ENCODE measurements around the gene ADTRP. TPM values are rescaled to one million over a fixed set of nuclear protein-coding genes. Genes with fewer than 3 reads are reported as not detected.
A peak's percentile ranks its signal among the peaks of the same experiment; 100 is the strongest.

The ADTRP gene
- total RNA-seq, 2 donors from 2014 or later = 56.6 to 79.9 TPM

DNA sequence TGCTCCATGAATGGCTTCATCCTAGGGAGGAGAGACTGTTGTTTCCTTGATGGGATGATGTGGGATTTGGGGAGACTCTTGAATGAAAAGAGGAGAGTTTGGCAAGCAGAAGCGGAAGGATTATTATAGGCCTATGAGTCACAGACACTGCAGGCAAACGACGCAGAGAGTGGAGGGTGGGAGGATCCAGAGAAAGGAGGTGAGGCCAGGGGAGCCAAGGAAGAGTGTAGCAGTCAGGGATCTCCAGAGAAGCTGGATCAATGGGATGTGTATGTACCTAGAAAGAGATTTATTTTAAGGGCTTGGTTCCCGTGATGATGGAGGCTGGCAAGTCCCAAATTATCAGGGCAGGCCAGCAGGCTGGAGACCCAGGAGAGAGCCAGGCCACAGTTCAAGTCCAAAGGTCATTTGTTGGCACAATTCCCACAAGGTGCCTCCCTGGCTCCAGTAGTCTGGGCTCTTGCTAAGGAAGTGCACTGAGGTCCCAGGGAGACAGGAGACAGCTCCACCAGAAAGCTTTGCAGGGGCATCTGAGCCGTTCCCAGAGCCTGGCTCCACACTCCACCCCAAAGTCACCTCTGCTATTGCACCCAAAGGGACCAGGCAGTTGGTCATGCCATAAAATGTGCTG lies 76.0 kb downstream of the ADTRP start:
- Histone ChIP-seq H3K9me3 (no peaks in the 10 kb centered on the region), H3K27me3 (no peaks in the 10 kb centered on the region), H3K4me1 (no peaks in the 10 kb centered on the region), H3K9ac (ENCODE audit: low read depth in 2 of 2, low read length in 2 of 2) (no peak overlapping the region), H3K36me3 (no peaks in the 10 kb centered on the region), H3K27ac (peak overlapping the region; percentile 32), H3K4me3 (no peak overlapping the region)
- TF ChIP-seq, protein P1, sequence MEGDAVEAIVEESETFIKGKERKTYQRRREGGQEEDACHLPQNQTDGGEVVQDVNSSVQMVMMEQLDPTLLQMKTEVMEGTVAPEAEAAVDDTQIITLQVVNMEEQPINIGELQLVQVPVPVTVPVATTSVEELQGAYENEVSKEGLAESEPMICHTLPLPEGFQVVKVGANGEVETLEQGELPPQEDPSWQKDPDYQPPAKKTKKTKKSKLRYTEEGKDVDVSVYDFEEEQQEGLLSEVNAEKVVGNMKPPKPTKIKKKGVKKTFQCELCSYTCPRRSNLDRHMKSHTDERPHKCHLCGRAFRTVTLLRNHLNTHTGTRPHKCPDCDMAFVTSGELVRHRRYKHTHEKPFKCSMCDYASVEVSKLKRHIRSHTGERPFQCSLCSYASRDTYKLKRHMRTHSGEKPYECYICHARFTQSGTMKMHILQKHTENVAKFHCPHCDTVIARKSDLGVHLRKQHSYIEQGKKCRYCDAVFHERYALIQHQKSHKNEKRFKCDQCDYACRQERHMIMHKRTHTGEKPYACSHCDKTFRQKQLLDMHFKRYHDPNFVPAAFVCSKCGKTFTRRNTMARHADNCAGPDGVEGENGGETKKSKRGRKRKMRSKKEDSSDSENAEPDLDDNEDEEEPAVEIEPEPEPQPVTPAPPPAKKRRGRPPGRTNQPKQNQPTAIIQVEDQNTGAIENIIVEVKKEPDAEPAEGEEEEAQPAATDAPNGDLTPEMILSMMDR (IDR thresholded peaks at IDR 0.05) = no peak
- peak; percentile 78 for DNase-seq
- intact Hi-C loops (cut with DNase I) = loop anchor here (10.0 kb wide), 1 partner anchor 212 kb away; no protein-coding TSS in a partner anchor

DNA sequence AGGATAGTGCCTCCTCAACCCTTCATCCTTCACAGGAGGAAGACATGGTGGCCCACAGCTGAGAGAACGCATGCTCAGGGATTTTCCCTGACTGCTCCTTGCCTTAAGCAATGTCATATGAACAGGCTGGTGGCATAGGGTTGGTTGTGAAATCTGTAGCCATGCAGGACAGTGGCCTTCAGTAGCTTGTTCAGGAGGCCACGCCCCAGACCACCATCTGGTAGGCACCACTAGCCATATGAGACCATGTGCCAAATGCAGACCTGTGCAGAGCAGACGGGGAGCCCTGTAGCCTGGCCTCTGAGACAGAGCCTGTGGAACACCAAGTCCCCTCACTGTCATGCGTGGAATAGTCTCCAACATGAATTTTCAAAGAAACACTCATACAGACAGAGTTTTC lies 76.5 kb downstream of the ADTRP start:
- H3K27ac ChIP-seq = peak overlapping the region; percentile 32
- intact Hi-C loops (cut with DNase I) = loop anchor here (10.0 kb wide), 1 partner anchor 213 kb away; no protein-coding TSS in a partner anchor
- H3K27me3 ChIP-seq = no peaks in the 10 kb centered on the region
- TF ChIP-seq, protein P1 (IDR thresholded peaks at IDR 0.05) = no peak
- no peaks in the 10 kb centered on the region for H3K4me1 ChIP-seq
- H3K4me3 ChIP-seq = no peak overlapping the region
- no peak for DNase-seq
- H3K36me3 ChIP-seq = no peaks in the 10 kb centered on the region
- H3K9ac ChIP-seq (ENCODE audit: low read depth in 2 of 2, low read length in 2 of 2) = no peak overlapping the region
- no peaks in the 10 kb centered on the region for H3K9me3 ChIP-seq

DNA sequence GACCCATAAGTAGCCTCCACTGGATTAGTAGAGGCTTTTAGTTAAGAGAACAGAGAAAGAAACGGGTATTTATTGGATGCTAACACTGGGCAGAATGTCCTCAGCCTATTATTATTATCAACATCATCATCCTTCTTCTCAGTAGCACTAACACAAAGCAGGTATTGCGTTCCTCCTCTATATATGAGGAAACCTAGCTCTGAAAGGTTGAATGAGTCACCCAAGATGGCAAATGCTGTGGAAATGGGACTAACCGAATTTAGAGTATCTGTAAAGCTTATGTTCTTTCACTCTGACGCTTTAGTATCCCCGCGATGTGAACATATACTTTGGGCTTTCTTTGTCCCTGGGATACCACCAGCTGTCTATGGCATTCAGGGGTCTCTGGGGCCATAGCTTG lies 77.0 kb downstream of the ADTRP start:
- Histone ChIP-seq H3K4me3 (no peak overlapping the region), H3K9me3 (no peaks in the 10 kb centered on the region), H3K4me1 (no peaks in the 10 kb centered on the region), H3K27me3 (no peaks in the 10 kb centered on the region), H3K27ac (no peak overlapping the region), H3K9ac (ENCODE audit: low read depth in 2 of 2, low read length in 2 of 2) (no peak overlapping the region), H3K36me3 (no peaks in the 10 kb centered on the region)
- intact Hi-C loops (cut with DNase I) = loop anchor here (10.0 kb wide), 1 partner anchor 213 kb away; no protein-coding TSS in a partner anchor
- no peak for DNase-seq
- TF ChIP-seq, protein P1 (IDR thresholded peaks at IDR 0.05) = no peak

DNA sequence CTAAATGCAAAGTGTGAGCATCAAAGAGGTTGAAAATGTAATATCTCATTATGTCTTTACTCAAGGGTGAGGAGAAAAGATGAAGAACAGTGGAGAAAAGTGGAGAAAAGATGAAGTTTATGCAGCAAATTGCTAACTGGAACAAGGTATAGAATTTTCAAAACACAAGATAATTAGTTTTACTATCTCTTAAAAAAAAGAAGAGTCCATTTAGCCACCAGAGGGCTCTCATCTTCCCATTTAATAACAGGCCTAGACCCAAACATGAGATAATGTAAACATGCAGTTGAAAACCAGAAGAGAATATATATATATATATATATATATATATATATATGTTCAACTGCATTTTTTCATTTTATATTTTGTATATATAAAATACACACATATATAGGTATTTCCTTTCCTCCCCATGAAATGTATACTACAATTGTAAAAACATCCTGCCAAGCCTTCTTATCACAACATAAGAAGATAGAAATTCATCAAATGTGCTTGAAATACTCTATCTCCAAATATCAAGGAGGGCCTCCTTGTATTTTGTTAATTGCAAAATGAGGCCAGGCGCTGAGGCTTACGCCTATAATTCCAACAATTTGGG lies 78.4 kb downstream of the ADTRP start:
- H3K9ac ChIP-seq (ENCODE audit: low read depth in 2 of 2, low read length in 2 of 2) = no peak overlapping the region
- no peak for DNase-seq
- no peak overlapping the region for H3K4me3 ChIP-seq
- TF ChIP-seq, protein P1 (IDR thresholded peaks at IDR 0.05) = peak; percentile 36
- H3K4me1 ChIP-seq = no peaks in the 10 kb centered on the region
- intact Hi-C loops (cut with DNase I) = loop anchor here (10.0 kb wide), 1 partner anchor 215 kb away; no protein-coding TSS in a partner anchor
- no peaks in the 10 kb centered on the region for H3K27me3 ChIP-seq
- no peak overlapping the region for H3K27ac ChIP-seq
- no peaks in the 10 kb centered on the region for H3K9me3 ChIP-seq
- H3K36me3 ChIP-seq = no peaks in the 10 kb centered on the region

DNA sequence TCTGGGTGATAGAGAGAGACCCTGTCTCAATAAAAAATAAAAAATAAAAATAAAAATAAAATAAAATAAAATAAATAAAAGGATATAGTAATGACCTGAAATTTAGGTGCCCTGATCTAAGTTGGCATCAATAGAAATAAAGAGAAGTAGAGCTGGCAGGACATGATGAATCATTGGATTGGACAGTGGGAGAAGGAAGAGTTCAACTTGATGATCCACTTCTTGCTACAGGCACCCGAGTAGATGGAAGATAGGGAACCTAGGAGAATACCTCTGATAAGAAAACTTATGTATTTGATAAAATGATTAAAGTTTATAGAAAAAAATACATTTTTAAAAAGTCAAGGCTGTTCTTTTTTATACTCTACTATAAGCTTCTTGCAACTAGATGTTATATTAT lies 79.0 kb downstream of the ADTRP start:
- TF ChIP-seq, protein P1 (IDR thresholded peaks at IDR 0.05) = no peak
- H3K27ac ChIP-seq = no peak overlapping the region

More for the DNA sequence above, 79.0 kb downstream of the ADTRP start:
- intact Hi-C loops (cut with DNase I) = loop anchor here (10.0 kb wide), 1 partner anchor 305 kb away; no protein-coding TSS in a partner anchor
- no peak overlapping the region for H3K9ac ChIP-seq (ENCODE audit: low read depth in 2 of 2, low read length in 2 of 2)
- no peaks in the 10 kb centered on the region for H3K27me3 ChIP-seq
- no peaks in the 10 kb centered on the region for H3K4me1 ChIP-seq
- no peak for DNase-seq
- no peaks in the 10 kb centered on the region for H3K9me3 ChIP-seq
- no peak overlapping the region for H3K4me3 ChIP-seq
- no peaks in the 10 kb centered on the region for H3K36me3 ChIP-seq
